C4-2B (cell line): ENCODE data around the gene MAP3K7.

ENCODE experiments used
- ZFX ChIP-seq: fragments of 450-650 bp; IDR thresholded peaks from 2 replicates; pipeline ENCODE4 v1.6.1; 2017
- TF ChIP-seq, protein P1 (sequence below): fragments of 450-650 bp; conservative IDR thresholded peaks from 2 replicates; pipeline ENCODE4 v1.5.1; 2017; ENCODE audit warnings: mild to moderate bottlenecking

DNA sequence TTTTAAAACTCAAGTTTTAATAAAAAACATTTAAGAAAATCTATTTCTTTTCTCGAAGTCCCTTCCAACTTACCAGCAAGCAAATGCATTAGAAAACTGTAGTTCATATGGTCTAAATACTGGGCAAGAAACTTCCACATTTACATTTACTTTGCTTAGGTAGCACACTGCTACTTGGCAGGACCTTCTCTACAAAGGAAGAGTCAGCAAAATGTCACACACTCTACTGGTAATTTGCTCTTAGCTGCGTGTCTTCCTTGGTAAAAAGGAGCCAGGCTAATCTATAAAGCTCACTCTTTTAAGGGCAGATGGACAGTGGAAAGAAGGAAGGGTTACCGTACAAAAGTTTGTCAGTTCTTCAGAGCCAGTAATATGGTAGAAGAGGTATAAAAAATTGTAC lies 45.7 kb downstream of the MAP3K7 start:
- TF ChIP-seq, protein P1, sequence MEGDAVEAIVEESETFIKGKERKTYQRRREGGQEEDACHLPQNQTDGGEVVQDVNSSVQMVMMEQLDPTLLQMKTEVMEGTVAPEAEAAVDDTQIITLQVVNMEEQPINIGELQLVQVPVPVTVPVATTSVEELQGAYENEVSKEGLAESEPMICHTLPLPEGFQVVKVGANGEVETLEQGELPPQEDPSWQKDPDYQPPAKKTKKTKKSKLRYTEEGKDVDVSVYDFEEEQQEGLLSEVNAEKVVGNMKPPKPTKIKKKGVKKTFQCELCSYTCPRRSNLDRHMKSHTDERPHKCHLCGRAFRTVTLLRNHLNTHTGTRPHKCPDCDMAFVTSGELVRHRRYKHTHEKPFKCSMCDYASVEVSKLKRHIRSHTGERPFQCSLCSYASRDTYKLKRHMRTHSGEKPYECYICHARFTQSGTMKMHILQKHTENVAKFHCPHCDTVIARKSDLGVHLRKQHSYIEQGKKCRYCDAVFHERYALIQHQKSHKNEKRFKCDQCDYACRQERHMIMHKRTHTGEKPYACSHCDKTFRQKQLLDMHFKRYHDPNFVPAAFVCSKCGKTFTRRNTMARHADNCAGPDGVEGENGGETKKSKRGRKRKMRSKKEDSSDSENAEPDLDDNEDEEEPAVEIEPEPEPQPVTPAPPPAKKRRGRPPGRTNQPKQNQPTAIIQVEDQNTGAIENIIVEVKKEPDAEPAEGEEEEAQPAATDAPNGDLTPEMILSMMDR: no peak
- TF ChIP-seq ZFX: no peak
